ENCODE measurements around the gene CEP89.
"Not testable (repeated sequence)": the region's sequence is repeated elsewhere in the genome, so short reads cannot be mapped to it uniquely, and the experiment has no call there.

The CEP89 gene

GRCh38 chr19:32866564-32867265, 105.0 kb downstream of the CEP89 start:
- in situ Hi-C loops (cut with HindIII; ENCODE audit: low pct_unique_long_range_greater_than_20kb, low sequenced_read_pairs): no loop called here
- DNase-seq (ENCODE audit: low read depth in 1 of 2, low spot score in 1 of 2): no peak
- no peak for TF ChIP-seq JUND (IDR thresholded peaks at IDR 0.05; ENCODE audit: low read depth)

- in situ Hi-C loops (cut with HindIII; ENCODE audit: low pct_unique_long_range_greater_than_20kb, low sequenced_read_pairs): no loop called here
- TF ChIP-seq JUND (IDR thresholded peaks at IDR 0.05; ENCODE audit: low read depth): no peak
- no peak for DNase-seq (ENCODE audit: low read depth in 1 of 2, low spot score in 1 of 2)
Observed at GRCh38 chr19:32866061-32866460, 105.7 kb downstream of the CEP89 start.

GRCh38 chr19:32865326-32865725, 106.4 kb downstream of the CEP89 start:
- no peak for TF ChIP-seq JUND (IDR thresholded peaks at IDR 0.05; ENCODE audit: low read depth)
- in situ Hi-C loops (cut with HindIII; ENCODE audit: low pct_unique_long_range_greater_than_20kb, low sequenced_read_pairs): no loop called here
- no peak for DNase-seq (ENCODE audit: low read depth in 1 of 2, low spot score in 1 of 2)

GRCh38 chr19:32864318-32865007, 107.3 kb downstream of the CEP89 start:
- in situ Hi-C loops (cut with HindIII; ENCODE audit: low pct_unique_long_range_greater_than_20kb, low sequenced_read_pairs): no loop called here
- no peak for TF ChIP-seq JUND (IDR thresholded peaks at IDR 0.05; ENCODE audit: low read depth)
- DNase-seq (ENCODE audit: low read depth in 1 of 2, low spot score in 1 of 2): no peak

- in situ Hi-C loops (cut with HindIII; ENCODE audit: low pct_unique_long_range_greater_than_20kb, low sequenced_read_pairs): no loop called here
- DNase-seq (ENCODE audit: low read depth in 1 of 2, low spot score in 1 of 2): no peak
- no peak for TF ChIP-seq JUND (IDR thresholded peaks at IDR 0.05; ENCODE audit: low read depth)
Observed at GRCh38 chr19:32863841-32864240, 107.9 kb downstream of the CEP89 start.

DNA sequence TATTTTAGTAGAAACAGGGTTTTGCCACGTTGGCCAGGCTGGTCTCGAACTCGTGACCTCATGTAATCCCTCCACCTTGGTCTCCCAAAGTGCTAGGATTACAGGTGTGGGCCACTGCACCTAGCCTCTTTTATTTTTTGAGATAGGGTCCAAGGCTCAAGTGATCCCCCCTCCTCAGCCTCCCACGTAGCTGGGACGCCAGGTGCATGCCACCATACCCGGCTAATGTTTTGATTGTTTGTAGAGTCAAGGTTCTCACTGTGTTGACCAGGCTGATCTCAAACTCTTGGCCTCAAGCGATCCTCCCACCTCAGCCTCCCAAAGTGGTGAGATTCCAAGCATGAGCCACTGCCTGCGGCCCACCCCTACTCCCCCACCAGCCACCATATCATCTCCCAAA, 108.5 kb downstream of the CEP89 start:
- DNase-seq (ENCODE audit: low read depth in 1 of 2, low spot score in 1 of 2): no peak
- in situ Hi-C loops (cut with HindIII; ENCODE audit: low pct_unique_long_range_greater_than_20kb, low sequenced_read_pairs): no loop called here
- TF ChIP-seq JUND (IDR thresholded peaks at IDR 0.05; ENCODE audit: low read depth): no peak

DNA sequence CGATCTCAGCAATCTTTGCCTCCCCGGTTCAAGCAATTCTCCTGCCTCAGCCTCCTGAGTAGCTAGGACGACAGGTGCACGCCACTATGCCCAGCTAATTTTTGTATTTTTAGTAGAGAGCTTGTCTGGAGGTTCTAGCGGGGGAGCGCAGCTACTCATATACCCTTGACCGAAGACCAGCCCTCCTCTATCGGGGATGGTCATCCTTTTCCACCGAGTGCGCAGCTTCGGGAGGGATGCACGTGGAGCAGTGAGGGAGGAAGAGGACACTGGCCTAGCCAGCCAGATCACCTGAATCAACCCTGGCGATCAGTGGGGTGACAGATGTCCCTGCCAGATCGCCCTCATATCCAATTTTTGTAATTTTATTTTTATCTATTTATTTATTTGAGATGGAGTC, 109.0 kb downstream of the CEP89 start:
- no peak for DNase-seq (ENCODE audit: low read depth in 1 of 2, low spot score in 1 of 2)
- in situ Hi-C loops (cut with HindIII; ENCODE audit: low pct_unique_long_range_greater_than_20kb, low sequenced_read_pairs): no loop called here
- TF ChIP-seq JUND (IDR thresholded peaks at IDR 0.05; ENCODE audit: low read depth): no peak

DNA sequence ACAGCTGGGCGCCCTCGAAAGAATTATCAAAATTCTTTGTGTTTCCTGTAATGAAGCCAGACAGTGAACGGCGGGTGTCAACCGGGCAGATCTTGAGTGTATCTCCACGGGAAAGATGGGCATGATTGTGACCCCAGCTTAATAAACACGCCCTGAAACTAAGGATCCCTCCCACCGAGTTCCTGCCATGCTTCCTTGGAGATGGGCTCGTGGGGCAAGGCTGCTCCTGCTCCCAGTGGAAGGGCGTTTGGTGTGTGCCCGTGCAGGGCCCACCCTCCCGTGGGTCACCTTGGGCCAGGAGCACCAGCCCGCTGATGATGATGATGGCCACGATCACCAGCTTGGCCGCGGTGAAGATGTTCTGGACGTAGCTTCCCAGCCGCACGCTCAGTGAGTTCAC, 109.6 kb downstream of the CEP89 start:
- no peak for TF ChIP-seq JUND (IDR thresholded peaks at IDR 0.05; ENCODE audit: low read depth)
- no peak for DNase-seq (ENCODE audit: low read depth in 1 of 2, low spot score in 1 of 2)
- in situ Hi-C loops (cut with HindIII; ENCODE audit: low pct_unique_long_range_greater_than_20kb, low sequenced_read_pairs): no loop called here

- in situ Hi-C loops (cut with HindIII; ENCODE audit: low pct_unique_long_range_greater_than_20kb, low sequenced_read_pairs): no loop called here
- no peak for TF ChIP-seq JUND (IDR thresholded peaks at IDR 0.05; ENCODE audit: low read depth)
- no peak for DNase-seq (ENCODE audit: low read depth in 1 of 2, low spot score in 1 of 2)
Observed at GRCh38 chr19:32861596-32861995, 110.2 kb downstream of the CEP89 start.

GRCh38 chr19:32859591-32859990, 112.2 kb downstream of the CEP89 start:
- in situ Hi-C loops (cut with HindIII; ENCODE audit: low pct_unique_long_range_greater_than_20kb, low sequenced_read_pairs): no loop called here
- DNase-seq (ENCODE audit: low read depth in 1 of 2, low spot score in 1 of 2): no peak
- TF ChIP-seq JUND (IDR thresholded peaks at IDR 0.05; ENCODE audit: low read depth): no peak

DNA sequence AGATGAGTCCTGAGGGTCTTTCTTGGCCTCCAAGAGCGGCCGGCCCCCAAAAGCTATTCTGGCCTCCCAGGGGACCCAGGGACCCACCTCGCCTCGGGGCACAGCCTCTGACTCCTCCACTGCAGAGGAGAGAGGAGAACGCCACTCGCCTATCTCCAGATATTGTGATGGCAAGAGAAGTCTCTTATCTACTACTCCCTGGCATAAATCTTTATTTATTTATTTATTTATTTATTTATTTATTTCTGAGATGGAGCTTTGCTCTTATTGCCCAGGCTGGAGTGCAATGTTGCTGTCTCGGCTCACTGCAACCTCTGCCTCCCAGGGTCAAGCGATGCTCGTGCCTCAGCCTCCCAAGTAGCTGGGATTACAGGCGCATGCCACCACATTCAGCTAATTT, 113.2 kb downstream of the CEP89 start:
- TF ChIP-seq JUND (IDR thresholded peaks at IDR 0.05; ENCODE audit: low read depth): no peak
- no peak for DNase-seq (ENCODE audit: low read depth in 1 of 2, low spot score in 1 of 2)
- in situ Hi-C loops (cut with HindIII; ENCODE audit: low pct_unique_long_range_greater_than_20kb, low sequenced_read_pairs): no loop called here

DNA sequence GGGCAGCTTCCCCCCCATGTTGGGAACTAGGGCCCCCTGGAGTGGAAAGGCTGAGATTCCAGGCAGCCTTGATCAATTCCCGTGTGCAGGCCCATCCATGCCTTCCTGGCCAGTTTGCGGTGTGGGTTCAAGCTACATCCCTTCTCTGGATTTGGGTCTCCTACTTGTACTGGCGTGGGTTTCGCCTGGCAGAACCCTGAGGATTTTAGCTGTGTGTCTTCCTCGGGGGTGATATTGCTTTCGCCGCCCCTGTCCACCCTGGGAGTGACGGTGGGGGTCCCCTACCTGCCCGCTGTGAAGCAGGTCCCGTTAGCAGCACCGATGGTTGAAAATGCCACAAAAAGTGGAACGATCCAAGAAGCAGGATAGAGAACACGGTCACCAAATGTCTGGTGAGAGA, 113.6 kb downstream of the CEP89 start:
- TF ChIP-seq JUND (IDR thresholded peaks at IDR 0.05; ENCODE audit: low read depth): no peak
- in situ Hi-C loops (cut with HindIII; ENCODE audit: low pct_unique_long_range_greater_than_20kb, low sequenced_read_pairs): no loop called here
- no peak for DNase-seq (ENCODE audit: low read depth in 1 of 2, low spot score in 1 of 2)

GRCh38 chr19:32857584-32857983, 114.2 kb downstream of the CEP89 start:
- no peak for DNase-seq (ENCODE audit: low read depth in 1 of 2, low spot score in 1 of 2)
- no peak for TF ChIP-seq JUND (IDR thresholded peaks at IDR 0.05; ENCODE audit: low read depth)
- in situ Hi-C loops (cut with HindIII; ENCODE audit: low pct_unique_long_range_greater_than_20kb, low sequenced_read_pairs): no loop called here

GRCh38 chr19:32856818-32857217, 114.9 kb downstream of the CEP89 start:
- in situ Hi-C loops (cut with HindIII; ENCODE audit: low pct_unique_long_range_greater_than_20kb, low sequenced_read_pairs); DNase-seq (ENCODE audit: low read depth in 1 of 2, low spot score in 1 of 2): not testable (repeated sequence)

All from T47D (cell line).